ENCODE results near the gene COBL. TPM values are rescaled to one million over a fixed set of nuclear protein-coding genes. Genes with fewer than 3 reads are reported as not detected.
A peak's percentile ranks its signal among the peaks of the same experiment; 100 is the strongest.

The COBL gene
- total RNA-seq, 6 experiments from 2014 or later = 21.5 to 35.9 (median 24.6) TPM

GRCh38 chr7:51314726-51315125, 1.9 kb downstream of the COBL start:
- Histone ChIP-seq H3K27me3 (no peaks in the 10 kb centered on the region), H3K27ac (peak overlapping the region; percentile 64 to 95 (median 86)), H3K9me3 (no peaks in the 10 kb centered on the region), H3K36me3 (no peaks in the 10 kb centered on the region), H3K4me3 (peak overlapping the region in 2 of 3 donors; percentile 76 to 86), H3K4me1 (peaks cover 0 to 51% (median 16%) of the 10 kb centered on the region in 4 donors)
- DNase-seq = no peak
- no peak for TF ChIP-seq CTCF (IDR thresholded peaks at IDR 0.05)
- TF ChIP-seq POLR2A (IDR thresholded peaks at IDR 0.05) = no peak
- peak in 3 of 4 donors; percentile 16 to 35 (median 32) for ATAC-seq
- intact Hi-C loops (cut with DNase I) = no loop called here
- WGBS (ENCODE audit: insufficient coverage, low coverage, low lambda C conversion rate, missing lambda C conversion rate) = 35% methylated on average over 4 of the region's 4 CpGs

- 29% methylated on average over 6 of the region's 6 CpGs for WGBS (ENCODE audit: insufficient coverage, low coverage, low lambda C conversion rate, missing lambda C conversion rate)
- TF ChIP-seq POLR2A (IDR thresholded peaks at IDR 0.05) (no peak), CTCF (IDR thresholded peaks at IDR 0.05) (no peak)
- ATAC-seq = no peak
Observed at GRCh38 chr7:51313738-51314425, 2.7 kb downstream of the COBL start.

GRCh38 chr7:51312951-51313737, 3.5 kb downstream of the COBL start:
- WGBS (ENCODE audit: insufficient coverage, low coverage, low lambda C conversion rate, missing lambda C conversion rate) = 57% methylated on average over 5 of the region's 5 CpGs
- H3K4me1 ChIP-seq = peaks cover 0 to 36% (median 12%) of the 10 kb centered on the region in 4 donors
- no peaks in the 10 kb centered on the region for H3K36me3 ChIP-seq
- no peaks in the 10 kb centered on the region for H3K9me3 ChIP-seq
- DNase-seq = no peak
- no peak overlapping the region for H3K4me3 ChIP-seq
- no peak for ATAC-seq
- intact Hi-C loops (cut with DNase I) = no loop called here
- no peaks in the 10 kb centered on the region for H3K27me3 ChIP-seq
- TF ChIP-seq POLR2A (IDR thresholded peaks at IDR 0.05) (no peak), CTCF (IDR thresholded peaks at IDR 0.05) (no peak)
- peak overlapping the region in 1 of 3 donors; percentile 95 for H3K27ac ChIP-seq

More at GRCh38 chr7:51313738-51314425, 2.7 kb downstream of the COBL start:
- intact Hi-C loops (cut with DNase I) = no loop called here
- H3K9me3 ChIP-seq = no peaks in the 10 kb centered on the region
- H3K36me3 ChIP-seq = no peaks in the 10 kb centered on the region
- peaks cover 0 to 44% (median 13%) of the 10 kb centered on the region in 4 donors for H3K4me1 ChIP-seq
- H3K27ac ChIP-seq = peak overlapping the region in 2 of 3 donors; percentile 86 to 95
- no peak overlapping the region for H3K4me3 ChIP-seq
- no peaks in the 10 kb centered on the region for H3K27me3 ChIP-seq
- no peak for DNase-seq

GRCh38 chr7:51311166-51311565, 5.4 kb downstream of the COBL start:
- no peak for TF ChIP-seq POLR2A (IDR thresholded peaks at IDR 0.05)
- TF ChIP-seq CTCF (IDR thresholded peaks at IDR 0.05) = no peak
- Histone ChIP-seq H3K4me3 (no peak overlapping the region), H3K27ac (no peak overlapping the region), H3K4me1 (peaks cover 0 to 29% (median 11%) of the 10 kb centered on the region in 4 donors), H3K27me3 (no peaks in the 10 kb centered on the region), H3K36me3 (no peaks in the 10 kb centered on the region), H3K9me3 (no peaks in the 10 kb centered on the region)
- DNase-seq (no peak), ATAC-seq (no peak)
- WGBS (ENCODE audit: insufficient coverage, low coverage, low lambda C conversion rate, missing lambda C conversion rate) = 86% methylated on average over 1 of the region's 3 CpGs
- intact Hi-C loops (cut with DNase I) = no loop called here

Measured in right lobe of liver (tissue), 6 donors.